NCI-H510A (cell line): Measurements from ENCODE around the gene KIF18A.
"Not testable (repeated sequence)": the region's sequence is repeated elsewhere in the genome, so short reads cannot be mapped to it uniquely, and the experiment has no call there.

Experiments
- DNase-seq: peaks from one replicate; lab custom pipeline; 2025; lab: John Stamatoyannopoulos, UW

Gene KIF18A

DNA sequence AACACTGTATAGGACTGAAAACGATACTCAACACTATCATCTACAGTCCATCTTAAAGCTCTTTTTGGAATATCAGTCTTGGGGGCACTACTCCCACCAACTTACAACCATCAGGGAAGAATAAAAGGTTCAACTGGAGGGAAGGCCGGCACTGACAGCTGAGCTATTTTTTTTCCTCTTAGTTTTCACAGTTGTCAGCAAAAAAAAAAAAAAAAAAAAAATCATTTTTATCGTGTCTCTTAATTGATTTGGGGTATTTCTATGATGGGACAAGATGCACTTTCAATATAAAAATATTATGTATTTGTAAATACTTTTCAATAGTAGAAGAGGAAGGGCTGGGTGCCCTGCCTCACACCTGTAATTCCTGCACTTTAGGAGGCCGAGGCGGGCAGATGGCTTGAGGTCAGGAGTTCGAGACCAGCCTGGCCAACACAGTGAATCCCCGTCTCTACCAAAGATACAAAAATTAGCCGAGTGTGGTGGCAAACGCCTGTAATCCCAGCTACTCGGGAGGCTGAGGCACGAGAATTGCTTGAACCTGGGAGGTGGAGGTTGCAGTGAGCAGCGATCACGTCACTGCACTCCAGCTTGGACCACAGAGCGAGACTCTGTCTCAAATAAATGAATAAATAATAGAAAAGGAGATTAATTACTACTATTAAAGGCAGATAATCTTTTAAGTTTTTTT, 1.5 kb downstream of the KIF18A start:
- no peak for DNase-seq

GRCh38 chr11:28105869-28106268, 2.1 kb downstream of the KIF18A start:
- no peak for DNase-seq

DNA sequence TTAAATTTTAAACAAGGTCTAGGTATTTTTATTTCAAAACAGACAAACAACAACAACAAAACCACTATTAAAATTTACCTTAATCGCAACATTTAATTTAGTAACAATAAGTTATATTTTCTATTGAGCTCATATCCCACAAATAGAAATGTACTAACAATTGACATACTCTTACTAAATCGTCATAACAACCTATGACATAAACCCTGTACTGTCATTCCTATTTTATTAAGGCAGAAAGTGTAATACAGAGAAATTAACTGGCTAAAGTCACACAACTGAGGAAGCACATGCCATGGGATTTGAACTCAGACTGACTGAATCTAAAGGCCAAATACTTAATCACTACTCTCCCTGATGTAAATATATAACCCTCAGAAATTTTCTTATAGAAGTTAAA, 3.0 kb downstream of the KIF18A start:
- no peak for DNase-seq

- no peak for DNase-seq
Measured at GRCh38 chr11:28104425-28104824, 3.5 kb downstream of the KIF18A start.

DNA sequence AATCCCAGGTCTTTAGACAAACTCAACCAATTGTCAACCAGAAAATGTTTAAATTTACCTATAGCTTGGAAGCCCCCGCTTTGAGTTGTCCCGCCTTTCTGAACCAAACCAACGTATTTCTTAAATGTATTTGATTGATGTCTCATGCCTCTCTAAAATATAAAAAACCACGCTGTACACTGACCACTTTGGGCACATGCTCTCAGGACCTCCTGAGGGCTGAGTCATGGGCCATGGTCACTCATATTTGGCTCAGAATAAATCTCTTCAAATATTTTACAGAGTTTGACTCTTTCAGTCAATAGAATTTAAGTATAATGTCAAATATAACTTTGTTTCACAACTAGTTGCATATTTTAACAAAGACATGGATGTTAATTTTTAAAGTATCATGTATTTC, 5.7 kb downstream of the KIF18A start:
- DNase-seq: not testable (repeated sequence)

DNA sequence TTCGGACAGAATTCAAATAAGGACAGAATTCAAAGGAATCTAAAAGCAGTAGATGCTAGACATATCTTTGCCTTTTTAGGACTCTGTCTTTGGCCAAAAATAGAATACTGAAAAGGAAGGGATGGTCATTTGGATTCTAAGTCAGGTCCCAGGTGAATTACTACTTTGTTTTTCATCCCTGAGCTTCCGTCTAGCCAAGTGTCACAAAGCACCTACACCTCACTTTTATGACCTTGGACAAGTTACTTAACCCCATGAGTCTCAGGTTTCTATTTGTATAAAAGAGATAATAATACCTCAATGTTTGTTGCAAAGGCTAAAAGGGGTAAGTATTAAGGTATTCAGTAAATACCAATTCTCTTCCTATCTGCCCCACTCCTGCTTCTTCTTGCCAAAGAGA, 7.3 kb downstream of the KIF18A start:
- DNase-seq: no peak

DNA sequence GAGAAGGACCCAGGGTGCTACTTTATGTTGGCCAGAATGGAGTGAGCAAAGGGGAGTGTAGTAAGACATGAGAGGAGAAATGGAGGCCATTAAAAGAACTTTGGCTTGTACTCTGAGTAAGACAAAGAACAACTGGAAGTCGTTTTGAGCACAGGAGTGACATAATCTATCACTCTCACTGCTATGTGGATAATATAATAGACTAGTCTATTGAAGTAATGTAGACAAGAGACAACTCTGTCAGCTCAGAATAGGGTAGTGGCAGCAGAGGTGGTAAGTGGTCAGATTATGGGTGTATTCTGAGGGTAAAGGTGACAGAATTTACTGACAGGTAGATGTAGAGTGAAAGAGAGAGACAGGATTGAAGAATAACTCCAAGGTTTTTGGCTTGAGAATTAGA, 8.2 kb downstream of the KIF18A start:
- DNase-seq: no peak

- DNase-seq: no peak
Measured at GRCh38 chr11:28098257-28098656, 9.7 kb downstream of the KIF18A start.

- no peak for DNase-seq
Measured at GRCh38 chr11:28092786-28093185, 15.2 kb downstream of the KIF18A start.

DNA sequence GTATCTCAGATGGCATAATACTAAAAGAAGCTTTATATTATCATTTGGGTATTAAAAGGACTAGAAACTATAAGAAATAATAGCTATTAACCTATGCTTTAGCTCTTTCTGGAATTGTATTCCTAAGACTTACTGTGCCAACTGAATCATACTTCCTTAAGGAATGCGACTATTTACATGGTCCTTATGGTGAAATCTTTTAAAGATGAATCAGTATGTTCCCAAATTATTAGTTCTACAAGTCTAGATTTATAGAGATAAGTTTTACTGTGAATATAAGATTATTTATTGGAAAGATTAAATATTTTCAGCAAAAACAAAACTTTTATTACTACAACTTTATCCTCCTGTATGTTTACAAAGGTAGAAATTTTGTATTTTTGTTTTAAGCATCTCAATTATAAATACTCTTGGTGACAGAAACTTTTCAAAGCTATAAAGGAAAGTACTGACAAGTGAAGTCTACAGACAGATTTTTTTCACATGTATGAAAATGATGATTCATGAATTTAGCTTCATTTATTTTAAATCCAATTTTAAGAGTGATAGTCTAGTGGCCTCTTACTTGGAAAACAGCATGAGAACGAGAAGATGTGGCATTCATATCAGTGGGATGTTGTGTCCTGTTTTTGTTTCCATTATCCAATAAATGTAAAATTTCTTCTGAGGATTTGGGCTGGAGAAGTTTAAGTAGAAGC, 17.8 kb downstream of the KIF18A start:
- DNase-seq: no peak

- no peak for DNase-seq
Measured at GRCh38 chr11:28089378-28089777, 18.6 kb downstream of the KIF18A start.

GRCh38 chr11:28087693-28088092, 20.3 kb downstream of the KIF18A start:
- DNase-seq: not testable (repeated sequence)

DNA sequence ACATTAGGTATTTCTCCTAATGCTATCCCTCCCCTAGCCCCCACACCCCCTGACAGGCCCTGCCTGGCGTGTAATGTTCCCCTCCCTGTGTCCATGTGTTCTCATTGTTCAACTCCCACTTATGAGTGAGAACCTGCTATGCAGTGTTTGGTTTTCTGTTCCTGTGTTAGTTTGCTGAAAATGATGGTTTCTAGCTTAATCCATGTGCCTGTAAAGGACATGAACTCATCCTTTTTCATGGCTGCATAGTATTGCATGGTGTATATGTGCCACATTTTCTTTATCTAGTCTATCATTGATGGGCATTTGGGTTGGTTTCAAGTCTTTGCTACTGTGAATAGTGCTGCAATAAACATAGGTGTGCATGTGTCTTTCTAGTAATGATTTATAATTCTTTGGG, 20.8 kb downstream of the KIF18A start:
- not testable (repeated sequence) for DNase-seq

- DNase-seq: no peak
Measured at GRCh38 chr11:28086569-28086968, 21.4 kb downstream of the KIF18A start.

DNA sequence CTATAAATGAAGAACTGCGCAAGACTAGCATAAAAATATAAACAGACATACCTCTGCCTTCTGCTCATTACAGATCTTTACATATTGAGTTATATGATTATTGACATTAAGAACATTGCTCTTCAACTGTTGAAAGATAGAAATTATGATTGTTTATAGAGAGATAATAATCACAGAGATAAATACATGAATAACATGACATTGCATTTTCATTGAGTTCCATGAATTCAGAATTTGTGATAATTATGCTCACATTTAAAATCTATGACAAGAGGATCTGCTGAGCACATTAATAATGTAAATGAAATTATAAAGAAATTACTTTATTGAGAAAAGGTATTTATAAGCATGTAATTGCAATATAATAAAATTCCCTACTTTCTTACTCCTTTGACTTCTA, 24.8 kb downstream of the KIF18A start:
- DNase-seq: no peak

GRCh38 chr11:28077521-28077920, 30.4 kb downstream of the KIF18A start:
- no peak for DNase-seq

- DNase-seq: no peak
Measured at GRCh38 chr11:28072321-28072720, 35.6 kb downstream of the KIF18A start.

DNA sequence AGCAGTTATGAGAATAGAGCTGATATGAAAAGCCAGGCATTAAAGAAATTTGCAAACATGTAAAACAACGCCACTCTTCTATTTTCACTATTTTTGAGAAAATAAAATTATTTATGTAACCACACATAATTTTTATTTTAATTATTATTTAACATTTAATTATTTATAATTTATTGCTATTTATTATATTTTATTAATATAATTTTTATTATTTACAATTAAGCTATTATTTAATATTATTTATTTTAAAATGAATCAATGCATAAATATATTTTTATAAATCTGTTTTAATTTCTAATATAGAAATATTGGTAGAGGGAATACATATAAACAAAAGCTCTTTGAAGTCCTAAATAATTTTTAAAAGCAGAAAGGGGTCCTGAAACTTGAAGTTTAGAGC, 36.7 kb downstream of the KIF18A start:
- DNase-seq: no peak

DNA sequence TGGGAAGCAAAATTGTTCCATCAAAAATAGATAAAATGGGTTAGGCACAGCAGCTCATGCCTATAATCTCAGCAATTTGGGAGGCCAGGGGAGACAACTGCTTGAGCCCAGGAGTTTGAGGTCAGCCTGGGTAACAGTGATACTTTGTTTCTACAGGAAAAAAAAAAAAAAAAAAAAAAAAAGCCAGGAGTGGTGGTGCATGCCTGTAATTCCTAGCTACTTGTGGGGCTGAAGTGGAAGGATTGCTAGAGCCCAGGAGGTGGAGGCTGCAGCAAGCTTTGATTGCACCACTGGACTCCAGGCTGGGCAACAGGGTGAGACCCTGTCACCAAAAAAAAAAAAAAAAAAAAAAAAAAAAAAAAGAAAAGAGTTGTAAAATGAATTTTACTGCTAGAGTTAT, 49.6 kb downstream of the KIF18A start:
- DNase-seq: no peak

DNA sequence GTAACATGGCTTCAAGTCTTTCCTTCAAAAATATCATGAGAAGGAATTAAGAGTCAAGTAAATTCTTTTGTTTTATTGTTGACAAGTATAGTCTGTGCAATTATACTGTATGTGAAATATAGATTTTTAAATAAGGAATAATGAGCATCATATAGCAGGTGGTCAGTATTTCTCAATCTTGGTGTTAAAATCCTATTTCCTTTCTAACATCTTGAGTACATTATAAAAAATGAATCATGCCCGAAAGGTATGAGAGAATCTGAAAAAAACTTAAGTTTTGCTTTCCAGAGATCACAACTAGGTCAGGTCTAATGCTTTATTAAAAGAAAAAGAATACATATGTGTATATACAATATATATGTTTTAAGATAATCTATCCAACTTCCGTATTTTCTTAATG, 53.1 kb downstream of the KIF18A start:
- DNase-seq: no peak

GRCh38 chr11:28049338-28050216, 58.4 kb downstream of the KIF18A start:
- no peak for DNase-seq

DNA sequence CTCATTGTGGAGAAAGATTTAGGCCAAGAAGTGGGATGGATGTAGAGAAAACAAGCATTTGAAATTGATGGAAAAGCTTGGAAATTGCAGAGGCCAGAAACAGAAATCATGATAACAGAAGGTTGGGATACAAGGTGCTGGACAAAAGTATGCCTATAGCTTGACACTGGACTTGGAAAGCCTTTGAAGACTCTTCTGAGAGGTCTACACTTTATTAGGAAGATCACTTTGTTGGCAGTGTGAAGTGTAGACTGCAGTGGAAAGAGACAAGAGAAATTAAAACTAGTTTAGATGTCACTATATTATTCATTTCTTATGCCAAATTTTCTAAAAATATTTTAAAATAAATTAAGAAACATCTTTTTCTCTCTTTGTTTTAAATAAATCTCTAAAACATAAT, 59.1 kb downstream of the KIF18A start:
- DNase-seq: no peak
